Measurements from ENCODE around the gene TIMM29. TPM values are rescaled to one million over a fixed set of nuclear protein-coding genes. Genes with fewer than 3 reads are reported as not detected.
"Not testable (repeated sequence)": the region's sequence is repeated elsewhere in the genome, so short reads cannot be mapped to it uniquely, and the experiment has no call there.

The TIMM29 gene
- total RNA-seq, 1 donor from 2014 or later = 17.4 TPM

- intact Hi-C loops (cut with micrococcal nuclease) = no loop called here
- ATAC-seq = no peak
- DNase-seq = no peak
Measured at GRCh38 chr19:10927730-10928562, 665 bp upstream of the TIMM29 start.

- intact Hi-C loops (cut with micrococcal nuclease) = no loop called here
- DNase-seq = no peak
- no peak for ATAC-seq
Measured at GRCh38 chr19:10929402-10929794, 787 bp downstream of the TIMM29 start.

GRCh38 chr19:10935371-10936059 is 6.9 kb downstream of the TIMM29 start:
- no peak for DNase-seq
- no peak for ATAC-seq
- intact Hi-C loops (cut with micrococcal nuclease) = no loop called here

- ATAC-seq = peak; percentile 77
- DNase-seq = no peak
- intact Hi-C loops (cut with micrococcal nuclease) = no loop called here
Measured at GRCh38 chr19:10936661-10937084, 8.1 kb downstream of the TIMM29 start.

- ATAC-seq; DNase-seq; intact Hi-C loops (cut with micrococcal nuclease): not testable (repeated sequence)
Measured at GRCh38 chr19:10941649-10942048, 13.0 kb downstream of the TIMM29 start.

- ATAC-seq; DNase-seq; intact Hi-C loops (cut with micrococcal nuclease): not testable (repeated sequence)
Measured at GRCh38 chr19:10943412-10943811, 14.8 kb downstream of the TIMM29 start.

GRCh38 chr19:10945264-10945663 is 16.7 kb downstream of the TIMM29 start:
- no peak for ATAC-seq
- intact Hi-C loops (cut with micrococcal nuclease) = no loop called here
- no peak for DNase-seq

- intact Hi-C loops (cut with micrococcal nuclease) = no loop called here
- ATAC-seq = no peak
- DNase-seq = no peak
Measured at GRCh38 chr19:10946958-10947657, 18.5 kb downstream of the TIMM29 start.

GRCh38 chr19:10952809-10953208 is 24.2 kb downstream of the TIMM29 start:
- no peak for DNase-seq
- ATAC-seq = no peak
- intact Hi-C loops (cut with micrococcal nuclease) = no loop called here

- DNase-seq; ATAC-seq; intact Hi-C loops (cut with micrococcal nuclease): not testable (repeated sequence)
Measured at GRCh38 chr19:10959277-10959968, 30.8 kb downstream of the TIMM29 start.

GRCh38 chr19:10960314-10961072 is 31.9 kb downstream of the TIMM29 start, which contains the start of gene SMARCA4:
Gene SMARCA4, plus strand, starts transcription at chr19:10961030. Its CDS starts 23,122 bp downstream, at chr19:10984152.
- peak; percentile 97 for ATAC-seq
- DNase-seq = peak; percentile 100
- intact Hi-C loops (cut with micrococcal nuclease) = no loop called here

GRCh38 chr19:10961073-10961860 is 32.7 kb downstream of the TIMM29 start:
- ATAC-seq (peak; percentile 51), DNase-seq (peak; percentile 85)
- intact Hi-C loops (cut with micrococcal nuclease) = no loop called here

GRCh38 chr19:10962863-10963262 is 34.3 kb downstream of the TIMM29 start:
- DNase-seq = no peak
- intact Hi-C loops (cut with micrococcal nuclease) = no loop called here
- ATAC-seq = no peak

GRCh38 chr19:10963865-10964264 is 35.3 kb downstream of the TIMM29 start:
- ATAC-seq = no peak
- intact Hi-C loops (cut with micrococcal nuclease) = no loop called here

GRCh38 chr19:10964903-10965302 is 36.3 kb downstream of the TIMM29 start:
- ATAC-seq = no peak
- no peak for DNase-seq
- intact Hi-C loops (cut with micrococcal nuclease) = no loop called here

More at GRCh38 chr19:10963865-10964264, 35.3 kb downstream of the TIMM29 start:
- DNase-seq = no peak

- DNase-seq (no peak), ATAC-seq (no peak)
- intact Hi-C loops (cut with micrococcal nuclease) = no loop called here
Measured at GRCh38 chr19:10965398-10965797, 36.8 kb downstream of the TIMM29 start.

- ATAC-seq (no peak), DNase-seq (no peak)
- intact Hi-C loops (cut with micrococcal nuclease) = no loop called here
Measured at GRCh38 chr19:10966809-10967208, 38.2 kb downstream of the TIMM29 start.
